ENCODE results near the gene CRYGC. TPM values are rescaled to one million over a fixed set of nuclear protein-coding genes. Genes with fewer than 3 reads are reported as not detected.

The CRYGC gene
- total and polyA plus RNA-seq, 9 donors = not detected

DNA sequence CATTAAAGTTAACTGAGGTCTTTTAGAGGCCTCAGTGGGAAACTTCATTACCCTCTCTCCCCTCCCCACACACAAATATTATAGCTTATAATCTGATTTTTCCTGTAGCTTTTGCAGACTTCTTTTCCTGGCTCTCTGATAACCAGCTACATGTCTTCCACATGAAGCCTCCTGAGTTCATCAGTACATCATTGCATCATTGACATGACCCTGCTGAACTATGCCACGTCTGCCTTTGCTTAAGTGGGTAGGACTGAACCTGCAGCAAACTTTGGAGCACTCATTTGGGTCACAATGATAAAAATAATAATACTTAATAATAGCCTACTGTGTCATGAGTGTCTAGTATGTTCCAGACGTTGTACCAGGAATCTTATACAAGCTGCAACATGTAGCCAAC, 26.8 kb upstream of the CRYGC start:
- intact Hi-C loops (cut with DNase I) = no loop called here
- H3K27ac ChIP-seq = no peak overlapping the region
- H3K9me3 ChIP-seq = no peaks in the 10 kb centered on the region
- DNase-seq = no peak
- H3K27me3 ChIP-seq = no peaks in the 10 kb centered on the region
- 78 to 89% (median 80%) methylated on average over 2 of the region's 2 CpGs for WGBS, 3 donors
- no peaks in the 10 kb centered on the region for H3K36me3 ChIP-seq
- no peak overlapping the region for H3K4me3 ChIP-seq
- no peak for TF ChIP-seq EP300 (IDR thresholded peaks at IDR 0.05)
- TF ChIP-seq, protein P1, sequence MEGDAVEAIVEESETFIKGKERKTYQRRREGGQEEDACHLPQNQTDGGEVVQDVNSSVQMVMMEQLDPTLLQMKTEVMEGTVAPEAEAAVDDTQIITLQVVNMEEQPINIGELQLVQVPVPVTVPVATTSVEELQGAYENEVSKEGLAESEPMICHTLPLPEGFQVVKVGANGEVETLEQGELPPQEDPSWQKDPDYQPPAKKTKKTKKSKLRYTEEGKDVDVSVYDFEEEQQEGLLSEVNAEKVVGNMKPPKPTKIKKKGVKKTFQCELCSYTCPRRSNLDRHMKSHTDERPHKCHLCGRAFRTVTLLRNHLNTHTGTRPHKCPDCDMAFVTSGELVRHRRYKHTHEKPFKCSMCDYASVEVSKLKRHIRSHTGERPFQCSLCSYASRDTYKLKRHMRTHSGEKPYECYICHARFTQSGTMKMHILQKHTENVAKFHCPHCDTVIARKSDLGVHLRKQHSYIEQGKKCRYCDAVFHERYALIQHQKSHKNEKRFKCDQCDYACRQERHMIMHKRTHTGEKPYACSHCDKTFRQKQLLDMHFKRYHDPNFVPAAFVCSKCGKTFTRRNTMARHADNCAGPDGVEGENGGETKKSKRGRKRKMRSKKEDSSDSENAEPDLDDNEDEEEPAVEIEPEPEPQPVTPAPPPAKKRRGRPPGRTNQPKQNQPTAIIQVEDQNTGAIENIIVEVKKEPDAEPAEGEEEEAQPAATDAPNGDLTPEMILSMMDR (IDR thresholded peaks at IDR 0.05) = no peak
- no peak for TF ChIP-seq POLR2A (IDR thresholded peaks at IDR 0.05)
- H3K4me1 ChIP-seq (ENCODE audit: insufficient read depth) = no peaks in the 10 kb centered on the region

DNA sequence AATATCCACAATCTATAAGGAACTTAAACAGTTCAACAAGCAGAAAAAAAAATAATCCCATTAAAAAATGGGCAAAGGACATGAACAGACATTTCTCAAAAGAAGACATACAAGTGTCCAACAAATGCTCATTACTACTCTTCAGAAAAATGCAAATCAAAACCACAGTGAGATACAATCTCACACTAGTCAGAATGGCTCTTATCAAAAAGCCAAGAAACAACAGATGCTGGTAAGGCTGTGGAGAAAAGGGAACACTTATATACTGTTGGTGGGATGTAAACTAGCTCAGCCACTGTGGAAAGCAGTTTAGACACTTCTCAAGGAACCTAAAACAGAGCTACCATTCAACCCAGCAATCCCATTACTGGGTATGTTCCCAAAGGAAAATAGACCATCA, 23.5 kb upstream of the CRYGC start:
- TF ChIP-seq, protein P1 (IDR thresholded peaks at IDR 0.05) = no peak
- TF ChIP-seq POLR2A (IDR thresholded peaks at IDR 0.05) = no peak
- no peak for TF ChIP-seq EP300 (IDR thresholded peaks at IDR 0.05)
- no peaks in the 10 kb centered on the region for H3K4me1 ChIP-seq (ENCODE audit: insufficient read depth)
- H3K36me3 ChIP-seq = no peaks in the 10 kb centered on the region
- H3K9me3 ChIP-seq = no peaks in the 10 kb centered on the region
- no peak for DNase-seq
- intact Hi-C loops (cut with DNase I) = no loop called here
- H3K4me3 ChIP-seq = no peak overlapping the region
- H3K27me3 ChIP-seq = no peaks in the 10 kb centered on the region
- H3K27ac ChIP-seq = no peak overlapping the region

DNA sequence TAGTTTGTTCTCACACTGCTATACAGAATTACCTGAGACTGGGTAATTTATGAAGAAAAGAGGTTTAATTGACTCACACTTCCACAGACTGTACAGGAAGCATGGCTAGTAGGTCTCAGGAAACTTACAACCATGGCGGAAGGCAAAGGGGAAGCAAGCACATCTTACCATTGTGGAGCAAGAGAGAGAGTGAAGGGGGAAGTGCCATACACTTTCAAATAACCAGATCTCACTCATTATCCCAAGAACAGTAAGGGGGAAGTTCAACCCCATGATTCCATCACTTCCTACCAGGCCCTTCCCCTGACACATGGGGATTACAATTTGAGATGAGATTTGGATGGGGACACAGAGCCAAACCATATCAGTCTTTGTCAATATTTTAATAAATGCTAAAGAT, 21.3 kb upstream of the CRYGC start:
- Histone ChIP-seq H3K4me3 (no peak overlapping the region), H3K4me1 (ENCODE audit: insufficient read depth) (no peaks in the 10 kb centered on the region), H3K9me3 (no peaks in the 10 kb centered on the region), H3K27me3 (no peaks in the 10 kb centered on the region), H3K27ac (no peak overlapping the region), H3K36me3 (no peaks in the 10 kb centered on the region)
- TF ChIP-seq POLR2A (IDR thresholded peaks at IDR 0.05) = no peak
- TF ChIP-seq EP300 (IDR thresholded peaks at IDR 0.05) = no peak
- TF ChIP-seq, protein P1 (IDR thresholded peaks at IDR 0.05) = no peak
- no peak for DNase-seq
- intact Hi-C loops (cut with DNase I) = no loop called here
- WGBS, 3 donors = 94 to 97% (median 95%) methylated on average over 1 of the region's 1 CpG

DNA sequence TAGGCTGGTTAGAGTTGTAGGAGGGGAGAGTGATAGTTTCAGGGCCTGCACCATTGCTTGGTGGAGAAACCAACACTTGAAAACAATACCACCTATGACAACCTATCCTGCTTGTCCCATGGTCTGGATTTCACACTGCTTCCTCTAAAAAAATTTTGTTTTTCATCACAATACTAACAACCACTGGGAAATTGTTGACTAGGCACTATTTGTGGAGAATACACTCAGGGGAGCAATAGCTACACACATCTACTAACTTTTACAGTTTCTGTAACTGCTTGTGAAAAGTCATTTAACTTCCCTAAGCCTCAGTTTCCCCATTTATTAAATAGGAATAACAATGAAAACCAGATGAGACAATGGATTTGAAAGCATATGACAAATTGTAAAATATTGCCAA, 20.5 kb upstream of the CRYGC start:
- Histone ChIP-seq H3K27me3 (no peaks in the 10 kb centered on the region), H3K4me3 (no peak overlapping the region), H3K9me3 (no peaks in the 10 kb centered on the region), H3K27ac (no peak overlapping the region), H3K36me3 (no peaks in the 10 kb centered on the region), H3K4me1 (ENCODE audit: insufficient read depth) (no peaks in the 10 kb centered on the region)
- TF ChIP-seq, protein P1 (IDR thresholded peaks at IDR 0.05) = no peak
- intact Hi-C loops (cut with DNase I) = no loop called here
- no peak for DNase-seq

DNA sequence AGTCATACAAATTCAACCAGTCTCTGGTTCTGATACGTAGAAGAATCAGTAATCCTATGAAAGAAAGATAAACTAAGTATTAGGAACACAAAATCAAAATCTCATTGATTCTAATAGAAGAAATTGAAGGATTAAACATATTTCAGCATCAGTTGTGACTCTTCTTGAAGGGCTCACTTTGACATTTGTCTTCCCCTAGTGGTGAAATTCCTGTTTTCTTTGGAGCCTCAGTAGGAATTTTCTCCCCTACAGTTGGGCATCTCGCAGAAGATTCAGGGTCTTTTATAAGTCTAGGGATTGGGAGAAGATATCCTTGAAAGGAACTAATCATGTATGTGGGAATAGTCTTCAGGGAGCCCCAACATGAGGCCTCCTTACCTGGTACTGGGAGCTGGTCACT, 19.2 kb upstream of the CRYGC start:
- no peak for TF ChIP-seq POLR2A (IDR thresholded peaks at IDR 0.05)
- TF ChIP-seq EP300 (IDR thresholded peaks at IDR 0.05) = no peak
- TF ChIP-seq, protein P1 (IDR thresholded peaks at IDR 0.05) = no peak
- H3K27ac ChIP-seq = no peak overlapping the region
- no peaks in the 10 kb centered on the region for H3K27me3 ChIP-seq
- no peaks in the 10 kb centered on the region for H3K4me1 ChIP-seq (ENCODE audit: insufficient read depth)
- 67 to 79% (median 72%) methylated on average over 2 of the region's 2 CpGs for WGBS, 3 donors
- no peaks in the 10 kb centered on the region for H3K36me3 ChIP-seq
- no peak for DNase-seq
- intact Hi-C loops (cut with DNase I) = no loop called here
- H3K4me3 ChIP-seq = no peak overlapping the region
- no peaks in the 10 kb centered on the region for H3K9me3 ChIP-seq

Measured in ovary (tissue), 9 donors.